Diencephalon (tissue), 1 donor: ENCODE results near the gene POLR3C. TPM values are rescaled to one million over a fixed set of nuclear protein-coding genes. Genes with fewer than 3 reads are reported as not detected.

Experiments
- small RNA-seq: library from RNA; depleted of rRNA; stranded (forward); fragments of <200 nt; gene quantifications from one replicate; pipeline ENCODE3, GENCODE V24; 2014
- total RNA-seq: library from RNA; depleted of rRNA; stranded (reverse); fragments of >200 nt; gene quantifications from one replicate; pipeline ENCODE4 v1.2.3, GENCODE V29; 2014

The POLR3C gene
- total RNA-seq, result 29.1 TPM

GRCh38 chr1:145823565-145824498 is at the start of gene POLR3C, which contains the start of gene RNF115:
POLR3C (plus strand) TSS chr1:145824200; CDS start chr1:145825777, 1,577 bp downstream.
RNF115 (minus strand) TSS chr1:145824095; CDS start chr1:145823873, 222 bp downstream.

GRCh38 chr1:145845514-145846161 is 21.6 kb downstream of the POLR3C start, which contains the start of gene NUDT17:
NUDT17 (plus strand) TSS chr1:145845630; CDS start chr1:145845641, 11 bp downstream.

GRCh38 chr1:145858901-145859490 is 35.0 kb downstream of the POLR3C start, which contains the start of gene PIAS3:
PIAS3 (minus strand) TSS chr1:145859081; CDS start chr1:145858990, 91 bp downstream.

GRCh38 chr1:145885738-145886287 is 61.8 kb downstream of the POLR3C start, which contains the start of gene ANKRD35:
ANKRD35 (minus strand) TSS chr1:145885866; CDS start chr1:145885758, 108 bp downstream.

Small RNA genes within 50 kb of the gene (small RNA-seq; reads per million reads assigned to genes)
- gene MIR6736, result not detected

Other genes with a start within 250 kb of the POLR3C start
- gene GPR89A, start 216.2 kb upstream of the POLR3C start, total RNA-seq, result 37.8 TPM
- gene PDZK1, start 116.8 kb upstream of the POLR3C start, total RNA-seq, result 1.8 TPM
- not detected for gene CD160, start 104.7 kb upstream of the POLR3C start, total RNA-seq
- 32.5 TPM for gene RNF115, start 105 bp upstream of the POLR3C start, total RNA-seq
- 8.5 TPM for gene NUDT17, start 21.4 kb downstream of the POLR3C start, total RNA-seq
- gene PIAS3, start 34.9 kb downstream of the POLR3C start, total RNA-seq, result 11.5 TPM
- gene ANKRD35, start 61.7 kb downstream of the POLR3C start, total RNA-seq, result 1.6 TPM
- 1.4 TPM for gene ITGA10, start 85.8 kb downstream of the POLR3C start, total RNA-seq
- 32.1 TPM for gene PEX11B, start 94.5 kb downstream of the POLR3C start, total RNA-seq
- 74.5 TPM for gene RBM8A, start 103.3 kb downstream of the POLR3C start, total RNA-seq
- 23.5 TPM for gene LIX1L, start 133.8 kb downstream of the POLR3C start, total RNA-seq
- gene ANKRD34A, start 140.4 kb downstream of the POLR3C start, total RNA-seq, result 2.5 TPM
- 13.4 TPM for gene POLR3GL, start 140.5 kb downstream of the POLR3C start, total RNA-seq
- gene TXNIP, start 172.4 kb downstream of the POLR3C start, total RNA-seq, result 93.9 TPM
- gene HJV, start 197.5 kb downstream of the POLR3C start, total RNA-seq, result 0.23 TPM